PC-3 (cell line): Measurements from ENCODE around the gene OTOF. TPM values are rescaled to one million over a fixed set of nuclear protein-coding genes. Genes with fewer than 3 reads are reported as not detected.

ENCODE experiments used
- ATAC-seq: fragments of 200-7000 bp; cut with Tn5 transposase; 2 replicates; pipeline ENCODE4 v1.9.1; 2020; ENCODE audit warnings: mild to moderate bottlenecking, moderate library complexity
- BruUV-seq: library from RNA; stranded (reverse); fragments of 400-500 nt; replicated peaks from 2 replicates; lab custom pipeline; 2021; lab: Mats Ljungman, UMichigan
- CTCF ChIA-PET: fragments of 300-600 bp; sonication (Branson Sonifier 250); formaldehyde crosslinking; loops from one replicate; lab custom pipeline; 2022; ENCODE audit warnings: antibody characterized with exemption; lab: Charles Lee
- POLR2A ChIA-PET: fragments of 300-600 bp; sonication (Branson Sonifier 250); formaldehyde crosslinking; loops from one replicate; lab custom pipeline; 2022; ENCODE audit warnings: antibody characterized with exemption; ENCODE audit not compliant: unreplicated experiment; lab: Charles Lee
- DNase-seq: peaks from one replicate; pipeline ENCODE4 v3.0.0-alpha.2; 2015
- H2AFZ ChIP-seq: fragments of 300-600 bp; sonication (generic); 2 replicates; pipeline ENCODE4 v1.6.0; 2016; ENCODE audit warnings: antibody characterized with exemption, low read length
- H3F3A ChIP-seq: fragments of 300-600 bp; sonication (generic); one replicate; pipeline ENCODE4 v1.6.0; 2017; ENCODE audit warnings: antibody characterized with exemption, low read length, control low read depth, mild to moderate bottlenecking; ENCODE audit not compliant: unreplicated experiment
- H3K27ac ChIP-seq: fragments of 300-600 bp; sonication (generic); 2 replicates; pipeline ENCODE4 v1.5.1; 2016; ENCODE audit warnings: mild to moderate bottlenecking, low read length
- H3K27me3 ChIP-seq: fragments of 300-600 bp; sonication (generic); 2 replicates; pipeline ENCODE4 v1.6.1; 2016; ENCODE audit warnings: low read length, mixed read lengths
- H3K36me3 ChIP-seq: fragments of 300-600 bp; sonication (generic); 2 replicates; pipeline ENCODE4 v1.6.1; 2016; ENCODE audit warnings: low read depth, mixed run types, low read length, mixed read lengths
- H3K4me1 ChIP-seq: fragments of 300-600 bp; sonication (generic); 2 replicates; pipeline ENCODE4 v1.5.1; 2016; ENCODE audit warnings: low read length; ENCODE audit not compliant: insufficient read depth
- H3K4me2 ChIP-seq: fragments of 300-600 bp; sonication (generic); 2 replicates; pipeline ENCODE4 v1.6.0; 2016; ENCODE audit warnings: low read length
- H3K4me3 ChIP-seq: fragments of 300-600 bp; sonication (generic); 2 replicates; pipeline ENCODE4 v1.5.1; 2016; ENCODE audit warnings: mild to moderate bottlenecking, low read length, mixed read lengths
- H3K79me2 ChIP-seq: fragments of 300-600 bp; sonication (generic); 2 replicates; pipeline ENCODE4 v1.6.1; 2017; ENCODE audit warnings: low read length, mixed read lengths
- H3K9ac ChIP-seq: fragments of 300-600 bp; sonication (generic); 2 replicates; pipeline ENCODE4 v1.6.0; 2016; ENCODE audit warnings: mild to moderate bottlenecking, low read length
- H3K9me2 ChIP-seq: fragments of 300-600 bp; sonication (generic); replicated peaks from 2 replicates; pipeline ENCODE4 v1.6.1; 2016; ENCODE audit warnings: mixed run types, low read length, mixed read lengths
- H3K9me3 ChIP-seq: fragments of 300-600 bp; sonication (generic); 2 replicates; pipeline ENCODE4 v1.6.1; 2016; ENCODE audit warnings: low read length, mixed read lengths
- H4K20me1 ChIP-seq: fragments of 300-600 bp; sonication (generic); 2 replicates; pipeline ENCODE4 v1.6.1; 2016; ENCODE audit warnings: low read length, mixed read lengths
- EZH2 ChIP-seq: fragments of 300-600 bp; sonication (generic); IDR thresholded peaks from one replicate; pipeline ENCODE4 v1.6.1; 2017; ENCODE audit warnings: antibody characterized with exemption, mild to moderate bottlenecking, low read length; ENCODE audit not compliant: unreplicated experiment
- EZH2phosphoT487 ChIP-seq: fragments of 300-600 bp; sonication (generic); IDR thresholded peaks from 2 replicates; pipeline ENCODE4 v1.6.1; 2018; ENCODE audit warnings: mild to moderate bottlenecking, antibody characterized with exemption, low read length, borderline replicate concordance
- intact Hi-C: fragments of 100-400 bp; cut with micrococcal nuclease; formaldehyde crosslinking; loops from 2 replicates; pipeline ENCODE4 v1.9.0; 2023
- total RNA-seq: library from RNA; depleted of rRNA; stranded (reverse); fragments of >200 nt; gene quantifications from 2 replicates; pipeline ENCODE4 v1.2.3, GENCODE V29; 2014
- TF ChIP-seq, protein P1 (sequence below): fragments of 300-600 bp; sonication (generic); conservative IDR thresholded peaks from 2 replicates; pipeline ENCODE4 v1.5.1; 2017; ENCODE audit warnings: antibody characterized with exemption, low read depth, mild to moderate bottlenecking, low read length

The OTOF gene
- total RNA-seq, 1 experiment from 2014 or later = not detected

DNA sequence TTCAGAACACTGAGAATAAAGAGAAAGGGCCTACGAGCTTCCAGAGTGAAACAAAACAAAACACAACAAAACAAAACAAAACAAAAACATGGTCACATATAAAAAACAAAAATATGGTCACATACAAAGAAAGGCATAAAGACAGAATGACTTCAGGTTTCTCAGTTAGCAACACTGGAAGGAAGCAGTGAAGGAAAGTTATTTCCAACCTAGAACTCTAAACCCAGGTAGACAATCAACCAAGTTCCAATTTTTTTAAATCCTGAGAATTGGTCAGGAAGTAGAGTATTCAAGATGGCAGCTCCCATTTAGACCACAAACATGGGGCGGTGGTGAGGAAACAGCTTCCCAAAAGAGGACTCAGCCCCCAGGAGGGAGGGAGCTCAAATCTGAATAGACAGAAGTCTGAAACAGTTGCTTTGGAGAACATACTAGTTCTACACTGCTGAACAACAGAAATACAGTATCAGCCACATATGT lies 67.1 kb downstream of the OTOF start:
- no peaks in the 10 kb centered on the region for H3K36me3 ChIP-seq
- H3K79me2 ChIP-seq = no peaks in the 10 kb centered on the region
- no peak for ATAC-seq
- H3K4me3 ChIP-seq = no peak overlapping the region
- ChIA-PET CTCF (no interaction called here), POLR2A (interaction anchor here (0.6 kb wide), 2 partner anchors 48 to 108 kb away, joined by 3 read pairs; no protein-coding TSS in a partner anchor)
- no peak overlapping the region for H2AFZ ChIP-seq
- no TSS peak for BruUV-seq
- TF ChIP-seq EZH2 (no peak), EZH2phosphoT487 (no peak)
- TF ChIP-seq, protein P1, sequence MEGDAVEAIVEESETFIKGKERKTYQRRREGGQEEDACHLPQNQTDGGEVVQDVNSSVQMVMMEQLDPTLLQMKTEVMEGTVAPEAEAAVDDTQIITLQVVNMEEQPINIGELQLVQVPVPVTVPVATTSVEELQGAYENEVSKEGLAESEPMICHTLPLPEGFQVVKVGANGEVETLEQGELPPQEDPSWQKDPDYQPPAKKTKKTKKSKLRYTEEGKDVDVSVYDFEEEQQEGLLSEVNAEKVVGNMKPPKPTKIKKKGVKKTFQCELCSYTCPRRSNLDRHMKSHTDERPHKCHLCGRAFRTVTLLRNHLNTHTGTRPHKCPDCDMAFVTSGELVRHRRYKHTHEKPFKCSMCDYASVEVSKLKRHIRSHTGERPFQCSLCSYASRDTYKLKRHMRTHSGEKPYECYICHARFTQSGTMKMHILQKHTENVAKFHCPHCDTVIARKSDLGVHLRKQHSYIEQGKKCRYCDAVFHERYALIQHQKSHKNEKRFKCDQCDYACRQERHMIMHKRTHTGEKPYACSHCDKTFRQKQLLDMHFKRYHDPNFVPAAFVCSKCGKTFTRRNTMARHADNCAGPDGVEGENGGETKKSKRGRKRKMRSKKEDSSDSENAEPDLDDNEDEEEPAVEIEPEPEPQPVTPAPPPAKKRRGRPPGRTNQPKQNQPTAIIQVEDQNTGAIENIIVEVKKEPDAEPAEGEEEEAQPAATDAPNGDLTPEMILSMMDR = no peak
- H3K4me1 ChIP-seq = no peaks in the 10 kb centered on the region
- no peaks in the 10 kb centered on the region for H3K9me2 ChIP-seq
- H3K9ac ChIP-seq = no peak overlapping the region
- no peak overlapping the region for H3K27ac ChIP-seq
- no peaks in the 10 kb centered on the region for H3F3A ChIP-seq
- DNase-seq = no peak
- H3K4me2 ChIP-seq = no peak overlapping the region
- H3K9me3 ChIP-seq = no peaks in the 10 kb centered on the region
- intact Hi-C loops = no loop called here
- H3K27me3 ChIP-seq = no peaks in the 10 kb centered on the region; the same call in 1 of the 2 replicates
- H4K20me1 ChIP-seq = no peaks in the 10 kb centered on the region

DNA sequence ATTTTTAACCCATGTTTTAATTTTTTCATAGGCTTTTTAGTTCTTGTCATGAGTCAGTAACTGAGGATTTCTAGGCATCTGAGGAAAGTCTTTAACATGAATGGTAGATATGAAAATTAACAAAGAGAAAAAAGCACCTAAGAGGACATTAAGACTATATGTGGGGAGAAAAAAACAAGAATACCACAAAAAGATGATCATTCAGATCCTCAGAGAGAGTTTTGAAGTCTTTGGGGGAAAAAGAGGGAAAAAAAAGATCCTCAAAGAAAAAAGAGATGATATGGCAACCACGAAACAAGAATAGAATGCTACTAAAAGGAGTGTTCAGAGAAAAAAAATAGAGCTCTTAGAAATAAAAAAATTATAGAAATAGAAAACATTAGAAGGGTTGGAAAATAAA lies 68.1 kb downstream of the OTOF start:
- Histone ChIP-seq H3K27ac (no peak overlapping the region), H3K9me2 (no peaks in the 10 kb centered on the region), H2AFZ (no peak overlapping the region), H3K9ac (no peak overlapping the region), H3F3A (no peaks in the 10 kb centered on the region), H3K36me3 (no peaks in the 10 kb centered on the region), H3K79me2 (no peaks in the 10 kb centered on the region), H3K27me3 (no peaks in the 10 kb centered on the region; the same call in 1 of the 2 replicates), H3K4me2 (no peak overlapping the region), H3K4me1 (no peaks in the 10 kb centered on the region), H4K20me1 (no peaks in the 10 kb centered on the region), H3K9me3 (no peaks in the 10 kb centered on the region), H3K4me3 (no peak overlapping the region)
- TF ChIP-seq, protein P1 = no peak
- TF ChIP-seq EZH2phosphoT487 = no peak
- TF ChIP-seq EZH2 = no peak
- BruUV-seq = no TSS peak
- intact Hi-C loops = no loop called here
- CTCF ChIA-PET = no interaction called here
- no peak for ATAC-seq
- DNase-seq = no peak
- POLR2A ChIA-PET = no interaction called here

DNA sequence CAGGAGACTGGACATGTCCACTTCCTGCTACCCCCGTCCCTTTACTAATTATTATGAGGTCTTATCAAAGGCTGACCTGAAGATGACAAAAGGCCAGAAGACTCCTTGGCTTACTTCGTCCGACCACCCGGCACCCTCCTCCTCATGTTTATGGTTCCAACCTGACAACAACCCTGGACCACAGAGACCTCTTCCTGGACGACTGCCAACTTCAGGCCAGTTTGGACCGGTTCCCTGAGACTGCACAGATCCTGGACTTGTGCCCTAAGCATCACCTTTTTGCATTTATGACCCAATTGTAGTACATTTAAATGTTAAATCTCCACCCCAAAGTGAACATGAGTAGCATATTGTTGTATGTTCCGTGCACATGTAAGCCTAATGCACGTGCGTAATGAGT lies 70.4 kb downstream of the OTOF start:
- H3K27me3 ChIP-seq = no peaks in the 10 kb centered on the region; the same call in 1 of the 2 replicates
- intact Hi-C loops = no loop called here
- H3K79me2 ChIP-seq = no peaks in the 10 kb centered on the region
- no peak overlapping the region for H3K4me3 ChIP-seq
- CTCF ChIA-PET = no interaction called here
- ATAC-seq (no peak), DNase-seq (no peak)
- H3K9ac ChIP-seq = no peak overlapping the region
- H3K36me3 ChIP-seq = no peaks in the 10 kb centered on the region
- H4K20me1 ChIP-seq = no peaks in the 10 kb centered on the region
- no peaks in the 10 kb centered on the region for H3K9me2 ChIP-seq
- H2AFZ ChIP-seq = no peak overlapping the region
- no peak overlapping the region for H3K27ac ChIP-seq
- TF ChIP-seq EZH2phosphoT487 = no peak
- TF ChIP-seq, protein P1 = no peak
- no peak for TF ChIP-seq EZH2
- no peaks in the 10 kb centered on the region for H3F3A ChIP-seq
- H3K9me3 ChIP-seq = no peaks in the 10 kb centered on the region
- H3K4me2 ChIP-seq = no peak overlapping the region
- no peaks in the 10 kb centered on the region for H3K4me1 ChIP-seq
- no TSS peak for BruUV-seq
- POLR2A ChIA-PET = no interaction called here
